SK-N-SH (cell line): ENCODE data around the gene GSS.

Source experiments
- CHD2 ChIP-seq: fragments of 150-350 bp; IDR thresholded peaks from 2 replicates; pipeline ENCODE4 v1.6.1; 2018; ENCODE audit warnings: low read length; ENCODE audit not compliant: partially characterized antibody
- FOXM1 ChIP-seq: IDR thresholded peaks from 2 replicates; pipeline ENCODE4 v1.4.0; 2012; ENCODE audit warnings: low read depth, mild to moderate bottlenecking
- GABPA ChIP-seq: IDR thresholded peaks from 2 replicates; pipeline ENCODE4 v1.4.0; 2012; ENCODE audit warnings: low read depth, mild to moderate bottlenecking
- POLR2AphosphoS5 ChIP-seq: IDR thresholded peaks from 2 replicates; pipeline ENCODE4 v1.6.1; 2012; ENCODE audit warnings: low read depth, low read length
- REST ChIP-seq: IDR thresholded peaks from 2 replicates; pipeline ENCODE4 v1.6.1; 2012; ENCODE audit warnings: mild to moderate bottlenecking, low read depth, low read length, moderate library complexity
- SMC3 ChIP-seq: IDR thresholded peaks from 2 replicates; pipeline ENCODE4 v1.6.1; 2012; ENCODE audit warnings: low read depth, low read length, improper control_type of control experiment
- TAF1 ChIP-seq: IDR thresholded peaks from 2 replicates; pipeline ENCODE4 v1.6.1; 2012; ENCODE audit warnings: low read depth, mild to moderate bottlenecking, low read length, moderate library complexity, borderline replicate concordance
- YY1 ChIP-seq: IDR thresholded peaks from 2 replicates; pipeline ENCODE4 v1.4.0; 2012; ENCODE audit warnings: low read depth, mild to moderate bottlenecking
- TF ChIP-seq, protein P1 (sequence below): fragments of 200-600 bp; sonication (generic); IDR thresholded peaks from 2 replicates; pipeline ENCODE4 v1.6.1; 2017; ENCODE audit warnings: antibody characterized with exemption, mild to moderate bottlenecking, moderate library complexity
- TF ChIP-seq, protein P2 (sequence below): IDR thresholded peaks from 2 replicates; pipeline ENCODE4 v1.4.0; 2012; ENCODE audit warnings: low read depth

DNA sequence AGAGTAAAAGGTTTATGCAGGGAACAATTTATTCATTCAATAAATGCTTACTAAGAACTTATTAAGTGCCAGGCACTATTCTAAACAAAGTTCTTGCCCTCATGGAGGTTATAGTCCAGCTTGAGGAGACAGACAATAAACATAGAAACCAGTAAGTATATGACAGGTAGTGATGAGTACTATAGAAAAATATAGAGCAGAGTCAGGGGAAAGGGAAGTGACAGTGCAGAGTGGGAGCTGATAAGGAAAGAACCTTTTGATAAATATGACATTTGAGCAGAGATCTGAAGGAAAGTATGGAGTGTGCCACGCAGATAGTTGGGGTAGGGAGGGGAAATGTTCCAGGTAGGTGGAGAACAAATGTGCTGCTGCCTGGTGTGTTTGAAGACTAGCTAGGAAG, 67.1 kb downstream of the GSS start:
- TF ChIP-seq, protein P1, sequence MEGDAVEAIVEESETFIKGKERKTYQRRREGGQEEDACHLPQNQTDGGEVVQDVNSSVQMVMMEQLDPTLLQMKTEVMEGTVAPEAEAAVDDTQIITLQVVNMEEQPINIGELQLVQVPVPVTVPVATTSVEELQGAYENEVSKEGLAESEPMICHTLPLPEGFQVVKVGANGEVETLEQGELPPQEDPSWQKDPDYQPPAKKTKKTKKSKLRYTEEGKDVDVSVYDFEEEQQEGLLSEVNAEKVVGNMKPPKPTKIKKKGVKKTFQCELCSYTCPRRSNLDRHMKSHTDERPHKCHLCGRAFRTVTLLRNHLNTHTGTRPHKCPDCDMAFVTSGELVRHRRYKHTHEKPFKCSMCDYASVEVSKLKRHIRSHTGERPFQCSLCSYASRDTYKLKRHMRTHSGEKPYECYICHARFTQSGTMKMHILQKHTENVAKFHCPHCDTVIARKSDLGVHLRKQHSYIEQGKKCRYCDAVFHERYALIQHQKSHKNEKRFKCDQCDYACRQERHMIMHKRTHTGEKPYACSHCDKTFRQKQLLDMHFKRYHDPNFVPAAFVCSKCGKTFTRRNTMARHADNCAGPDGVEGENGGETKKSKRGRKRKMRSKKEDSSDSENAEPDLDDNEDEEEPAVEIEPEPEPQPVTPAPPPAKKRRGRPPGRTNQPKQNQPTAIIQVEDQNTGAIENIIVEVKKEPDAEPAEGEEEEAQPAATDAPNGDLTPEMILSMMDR = no peak
- TF ChIP-seq TAF1 = no peak
- no peak for TF ChIP-seq FOXM1
- TF ChIP-seq YY1 = no peak
- no peak for TF ChIP-seq POLR2AphosphoS5
- no peak for TF ChIP-seq GABPA
- TF ChIP-seq REST = no peak
- no peak for TF ChIP-seq CHD2
- TF ChIP-seq, protein P2, sequence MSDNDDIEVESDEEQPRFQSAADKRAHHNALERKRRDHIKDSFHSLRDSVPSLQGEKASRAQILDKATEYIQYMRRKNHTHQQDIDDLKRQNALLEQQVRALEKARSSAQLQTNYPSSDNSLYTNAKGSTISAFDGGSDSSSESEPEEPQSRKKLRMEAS = no peak
- no peak for TF ChIP-seq SMC3
